Bronchial epithelial cell (primary cell): Measurements from ENCODE around the gene SLC4A8. TPM values are rescaled to one million over a fixed set of nuclear protein-coding genes. Genes with fewer than 3 reads are reported as not detected.
"Not testable (repeated sequence)": the region's sequence is repeated elsewhere in the genome, so short reads cannot be mapped to it uniquely, and the experiment has no call there.

ENCODE experiments used
- DNase-seq: peaks from one replicate; pipeline ENCODE4 v3.0.0-alpha.2; 2010; ENCODE audit warnings: low read depth
- FAIRE-seq: peaks from 2 replicates; lab custom pipeline; 2011; peaks lifted over from hg19 to GRCh38; lab: Jason Lieb, UNC
- H3K27me3 ChIP-seq: 2 replicates; pipeline ENCODE4 v1.5.1; 2011; ENCODE audit warnings: low read length; ENCODE audit not compliant: control insufficient read depth, insufficient read depth
- H3K36me3 ChIP-seq: 2 replicates; pipeline ENCODE4 v1.5.1; 2011; ENCODE audit warnings: low read length; ENCODE audit not compliant: control insufficient read depth, insufficient read depth
- H3K4me3 ChIP-seq: 2 replicates; pipeline ENCODE4 v1.5.1; 2011; ENCODE audit warnings: mild to moderate bottlenecking, low read depth, low read length, control low read depth
- total RNA-seq: library from RNA; depleted of rRNA; stranded (reverse); fragments of >200 nt; gene quantifications from 2 replicates; pipeline ENCODE4 v1.2.1, GENCODE V29; 2014
- TF ChIP-seq, protein P1 (sequence below): IDR thresholded peaks from 2 replicates; pipeline ENCODE4 v1.5.1; 2011; ENCODE audit warnings: mild to moderate bottlenecking, moderate library complexity, low read length, control low read depth, inconsistent platforms; ENCODE audit not compliant: insufficient read depth, severe bottlenecking

The SLC4A8 gene
- total RNA-seq, 1 donor from 2014 or later = 0.26 TPM

- FAIRE-seq (peak; percentile 18), DNase-seq (no peak)
- Histone ChIP-seq H3K4me3 (no peak overlapping the region), H3K36me3 (no peaks in the 10 kb centered on the region), H3K27me3 (peaks cover 2% of the 10 kb centered on the region)
- TF ChIP-seq, protein P1, sequence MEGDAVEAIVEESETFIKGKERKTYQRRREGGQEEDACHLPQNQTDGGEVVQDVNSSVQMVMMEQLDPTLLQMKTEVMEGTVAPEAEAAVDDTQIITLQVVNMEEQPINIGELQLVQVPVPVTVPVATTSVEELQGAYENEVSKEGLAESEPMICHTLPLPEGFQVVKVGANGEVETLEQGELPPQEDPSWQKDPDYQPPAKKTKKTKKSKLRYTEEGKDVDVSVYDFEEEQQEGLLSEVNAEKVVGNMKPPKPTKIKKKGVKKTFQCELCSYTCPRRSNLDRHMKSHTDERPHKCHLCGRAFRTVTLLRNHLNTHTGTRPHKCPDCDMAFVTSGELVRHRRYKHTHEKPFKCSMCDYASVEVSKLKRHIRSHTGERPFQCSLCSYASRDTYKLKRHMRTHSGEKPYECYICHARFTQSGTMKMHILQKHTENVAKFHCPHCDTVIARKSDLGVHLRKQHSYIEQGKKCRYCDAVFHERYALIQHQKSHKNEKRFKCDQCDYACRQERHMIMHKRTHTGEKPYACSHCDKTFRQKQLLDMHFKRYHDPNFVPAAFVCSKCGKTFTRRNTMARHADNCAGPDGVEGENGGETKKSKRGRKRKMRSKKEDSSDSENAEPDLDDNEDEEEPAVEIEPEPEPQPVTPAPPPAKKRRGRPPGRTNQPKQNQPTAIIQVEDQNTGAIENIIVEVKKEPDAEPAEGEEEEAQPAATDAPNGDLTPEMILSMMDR = no peak
Measured at GRCh38 chr12:51448618-51449256, 24.1 kb downstream of the SLC4A8 start.

- no peaks in the 10 kb centered on the region for H3K36me3 ChIP-seq
- peak; percentile 35 for DNase-seq
- no peak overlapping the region for H3K4me3 ChIP-seq
- peaks cover 2% of the 10 kb centered on the region for H3K27me3 ChIP-seq
- FAIRE-seq = no peak
- TF ChIP-seq, protein P1 = no peak
Measured at GRCh38 chr12:51449580-51450246, 25.1 kb downstream of the SLC4A8 start.

DNA sequence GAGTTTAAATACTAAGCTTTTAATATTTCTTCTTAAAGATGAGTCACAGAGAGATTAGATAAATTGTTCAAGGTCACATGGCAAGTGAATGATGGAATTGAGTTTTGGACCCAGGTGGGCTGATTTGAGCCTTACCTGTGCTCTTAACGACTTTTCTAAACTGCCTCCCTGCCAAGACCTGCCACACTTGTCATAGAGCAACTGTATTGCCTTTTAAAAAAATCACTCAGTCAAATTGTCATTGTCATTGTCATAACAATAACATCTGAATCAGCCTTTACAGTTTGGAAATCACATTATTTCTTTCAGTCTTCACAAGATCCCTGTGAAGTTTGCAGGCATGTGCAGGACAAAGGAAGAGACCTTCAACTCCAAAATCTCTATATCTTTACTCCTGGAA lies 25.7 kb downstream of the SLC4A8 start:
- TF ChIP-seq, protein P1 = no peak
- H3K36me3 ChIP-seq = no peaks in the 10 kb centered on the region
- no peak for FAIRE-seq

GRCh38 chr12:51450806-51451205 lies 26.2 kb downstream of the SLC4A8 start:
- FAIRE-seq = no peak
- no peaks in the 10 kb centered on the region for H3K36me3 ChIP-seq
- TF ChIP-seq, protein P1 = no peak
- no peak for DNase-seq
- no peak overlapping the region for H3K4me3 ChIP-seq
- H3K27me3 ChIP-seq = no peaks in the 10 kb centered on the region

More for the DNA sequence above, 25.7 kb downstream of the SLC4A8 start:
- DNase-seq = no peak
- H3K27me3 ChIP-seq = peaks cover under 1% of the 10 kb centered on the region
- no peak overlapping the region for H3K4me3 ChIP-seq

GRCh38 chr12:51454016-51454415 lies 29.4 kb downstream of the SLC4A8 start:
- not testable (repeated sequence) for DNase-seq, H3K36me3 ChIP-seq, H3K27me3 ChIP-seq, FAIRE-seq, H3K4me3 ChIP-seq

DNA sequence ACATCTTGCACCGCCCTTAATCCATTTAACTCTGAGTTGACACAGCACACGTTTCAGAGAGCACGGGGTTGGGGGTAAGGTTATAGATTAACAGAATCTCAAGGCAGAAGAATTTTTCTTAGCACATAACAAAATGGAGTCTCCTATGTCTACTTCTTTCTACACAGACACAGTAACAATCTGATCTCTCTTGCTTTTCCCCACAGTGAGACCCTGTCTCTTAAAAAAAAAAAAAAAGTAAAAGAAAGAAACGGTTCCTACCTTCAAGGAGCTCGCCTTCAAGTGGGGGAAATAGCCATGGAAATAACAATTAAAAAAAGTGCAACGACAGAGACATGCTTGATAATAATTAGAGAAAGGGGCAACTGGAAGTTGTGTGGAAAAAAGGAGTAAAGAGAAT lies 30.4 kb downstream of the SLC4A8 start:
- H3K27me3 ChIP-seq, DNase-seq, H3K4me3 ChIP-seq, FAIRE-seq, H3K36me3 ChIP-seq: not testable (repeated sequence)
